ENCODE results near the gene POLR3A.

- no peak for TF ChIP-seq CTCF (conservative IDR thresholded peaks at IDR 0.05)
- no peak for TF ChIP-seq EZH2 (IDR thresholded peaks at IDR 0.05; ENCODE audit: low read depth)
These were observed 6.1 kb upstream of the POLR3A start for GRCh38 chr10:78035437-78035836.
